GM12878 (cell line): Measurements from ENCODE around the gene CPSF3. TPM values are rescaled to one million over a fixed set of nuclear protein-coding genes. Genes with fewer than 3 reads are reported as not detected.

ENCODE experiments used
- ATAC-seq: fragments of 200-7000 bp; cut with Tn5 transposase; 3 replicates; pipeline ENCODE4 v1.9.1; 2020; ENCODE audit warnings: mild to moderate bottlenecking, moderate library complexity
- BruUV-seq: library from RNA; stranded (reverse); fragments of 400-500 nt; replicated peaks from 2 replicates; lab custom pipeline; 2021; lab: Mats Ljungman, UMichigan
- CTCF ChIA-PET: fragments of 300-600 bp; sonication (Branson Sonifier 250); formaldehyde crosslinking; extraction: SDS; loops from one replicate; lab custom pipeline; 2021; ENCODE audit warnings: inconsistent platforms; lab: Yijun Ruan, JAX
- POLR2A ChIA-PET: fragments of 350-600 bp; formaldehyde crosslinking; extraction: SDS; loops from one replicate; lab custom pipeline; 2021; ENCODE audit warnings: inconsistent platforms; lab: Charles Lee
- RAD21 ChIA-PET: fragments of 300-600 bp; sonication (Branson Sonifier 250); formaldehyde crosslinking; loops from one replicate; lab custom pipeline; 2023; ENCODE audit warnings: antibody characterized with exemption; ENCODE audit not compliant: unreplicated experiment; lab: Charles Lee
- SMC1A ChIA-PET: fragments of 300-600 bp; sonication (Branson Sonifier 250); formaldehyde crosslinking; loops from one replicate; lab custom pipeline; 2023; ENCODE audit not compliant: unreplicated experiment, uncharacterized antibody; lab: Charles Lee
- DNase-seq: peaks from one replicate; pipeline ENCODE4 v3.0.0-alpha.2; 2011; ENCODE audit warnings: low read depth, low spot score
- FAIRE-seq: peaks from 3 replicates; lab custom pipeline; 2011; peaks lifted over from hg19 to GRCh38; lab: Jason Lieb, UNC
- H2AFZ ChIP-seq: 2 replicates; pipeline ENCODE4 v1.6.0; 2011; ENCODE audit warnings: low read depth, low read length, control low read depth; ENCODE audit not compliant: control insufficient read depth
- H3K27ac ChIP-seq: 2 replicates; pipeline ENCODE4 v1.5.1; 2011; ENCODE audit warnings: control low read depth; ENCODE audit not compliant: control insufficient read depth, insufficient read depth
- H3K27me3 ChIP-seq, 2 experiments: replicated peaks in 1 of 2; 2 replicates each; pipeline versions ENCODE4 v1.6.0 to v1.6.1; 2011; ENCODE audit warnings: low read length in 1 of 2; ENCODE audit not compliant: control insufficient read depth in 2 of 2, insufficient read depth in 2 of 2
- H3K36me3 ChIP-seq, 2 experiments: 2 replicates each; pipeline ENCODE4 v1.5.1; 2011; ENCODE audit warnings: low read length in 1 of 2; ENCODE audit not compliant: control insufficient read depth in 2 of 2, insufficient read depth in 2 of 2
- H3K4me1 ChIP-seq: 2 replicates; pipeline ENCODE4 v1.6.1; 2011; ENCODE audit warnings: mild to moderate bottlenecking, low read length, moderate library complexity, mixed read lengths; ENCODE audit not compliant: control insufficient read depth, insufficient read depth
- H3K4me2 ChIP-seq: 2 replicates; pipeline ENCODE4 v1.6.0; 2011; ENCODE audit warnings: control low read depth; ENCODE audit not compliant: control insufficient read depth, insufficient read depth
- H3K4me3 ChIP-seq: fragments of 200-600 bp; sonication (generic); 2 replicates; pipeline ENCODE4 v1.5.1; 2016
- H3K79me2 ChIP-seq: 2 replicates; pipeline ENCODE4 v1.6.0; 2011; ENCODE audit warnings: low read length; ENCODE audit not compliant: control insufficient read depth, insufficient read depth
- H3K9ac ChIP-seq: 2 replicates; pipeline ENCODE4 v1.8.0; 2011; ENCODE audit warnings: low read length, control low read depth, mixed read lengths; ENCODE audit not compliant: control insufficient read depth, insufficient read depth
- H3K9me3 ChIP-seq: replicated peaks from 3 replicates; pipeline ENCODE4 v1.5.1; 2011; ENCODE audit warnings: mild to moderate bottlenecking, low read length; ENCODE audit not compliant: control insufficient read depth, insufficient read depth
- H4K20me1 ChIP-seq: 2 replicates; pipeline ENCODE4 v1.6.0; 2011; ENCODE audit not compliant: control insufficient read depth, insufficient read depth
- EED ChIP-seq: sonication (generic); IDR thresholded peaks from 2 replicates; pipeline ENCODE4 v1.6.1; 2016; ENCODE audit warnings: antibody characterized with exemption, low read depth
- KLF5 ChIP-seq: fragments of 450-650 bp; IDR thresholded peaks from 2 replicates; pipeline ENCODE4 v1.6.1; 2014; ENCODE audit warnings: mild to moderate bottlenecking; ENCODE audit not compliant: partially characterized antibody
- PAX5 ChIP-seq: IDR thresholded peaks from 2 replicates; pipeline ENCODE4 v1.6.1; 2011; ENCODE audit warnings: low read depth, low read length, borderline replicate concordance
- TAF1 ChIP-seq: IDR thresholded peaks from 2 replicates; pipeline ENCODE4 v1.6.1; 2011; ENCODE audit warnings: mild to moderate bottlenecking, low read depth, low read length, borderline replicate concordance
- YY1 ChIP-seq: IDR thresholded peaks from 2 replicates; pipeline ENCODE4 v1.6.1; 2011; ENCODE audit warnings: low read depth, mild to moderate bottlenecking, low read length
- ZNF274 ChIP-seq: IDR thresholded peaks from one replicate; pipeline ENCODE4 v1.8.0; 2011; ENCODE audit not compliant: insufficient read length, insufficient read depth
- WGBS: methylation state at CpG from one replicate; pipeline ENCODE4 v1.1.6; 2016; ENCODE audit warnings: low lambda C conversion rate; ENCODE audit not compliant: insufficient replicate concordance, insufficient coverage; ENCODE audit errors: missing lambda C conversion rate; 5-methylcytosine and 5-hydroxymethylcytosine counted together
- in situ Hi-C: fragments of 300-500 bp; cut with MboI; formaldehyde crosslinking; loops from 9 replicates; pipeline ENCODE4 v1.14.3; 2018; ENCODE audit warnings: mixed read lengths
- intact Hi-C: fragments of 100-400 bp; cut with micrococcal nuclease; formaldehyde crosslinking; loops from one replicate; pipeline ENCODE4 v1.14.2; 2022; ENCODE audit not compliant: unreplicated experiment
- polyA plus RNA-seq, 11 experiments: library from polyadenylated mRNA; depleted of rRNA in 4 of 11; unstranded in 6 of 11; stranded (reverse) in 5 of 11; fragments of >200 nt; fragmentation: Nextera tagmentation in 4 of 11; fragmentation: Illumina TruSeq in 1 of 11; extraction: Ambion mirVana in 4 of 11; extraction: Trizol in 1 of 11; gene quantifications; 1 replicate in 1 of 11; 2 replicates in 10 of 11; pipeline versions ENCODE4 v1.2.1 to v1.2.3, GENCODE V29; 2011 to 2016; ENCODE audit warnings: inconsistent platforms in 2 of 11, missing spikeins in 2 of 11, low read depth in 1 of 11
- total RNA-seq, 4 experiments: library from RNA; depleted of rRNA in 3 of 4; stranded (reverse); fragments of >200 nt in 3 of 4; fragmentation: Illumina TruSeq in 1 of 4; extraction: Trizol in 1 of 4; gene quantifications; 2 replicates each; pipeline versions ENCODE4 v1.2.1 to v1.2.3, GENCODE V29; 2013 to 2021
- TF ChIP-seq, protein P1 (sequence below): fragments of 450-650 bp; IDR thresholded peaks from 2 replicates; pipeline ENCODE4 v1.6.1; 2016; ENCODE audit warnings: mild to moderate bottlenecking
- TF ChIP-seq, protein P2 (sequence below): fragments of 450-650 bp; formaldehyde crosslinking; IDR thresholded peaks from 2 replicates; pipeline ENCODE4 v1.4.0; 2022; ENCODE audit warnings: mild to moderate bottlenecking, moderate library complexity

The CPSF3 gene
- total and polyA plus RNA-seq, 10 of the 15 experiments (the other 5 are each of a cell fraction or from before 2014, with no cell fraction given): 34.5 to 108 (median 76.1) TPM

DNA sequence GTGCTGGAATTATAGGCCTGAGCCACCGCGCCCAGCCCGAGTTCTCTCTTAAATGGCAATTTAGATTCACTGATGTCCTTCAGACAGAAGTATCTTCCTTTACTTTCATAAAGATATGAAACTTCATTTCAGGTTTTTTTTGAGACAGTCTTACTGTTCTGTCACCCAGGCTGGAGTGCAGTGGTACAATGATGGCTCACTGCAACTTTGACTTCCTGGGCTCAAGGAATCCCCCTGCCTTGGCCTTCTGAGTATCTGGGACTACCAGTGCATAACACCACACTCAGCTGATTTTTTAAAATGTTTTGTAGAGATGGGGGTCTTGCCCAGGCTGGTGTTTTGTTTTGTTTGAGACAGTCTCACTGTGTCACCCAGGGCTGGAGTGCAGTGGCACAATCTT lies 13.3 kb upstream of the CPSF3 start:
- Histone ChIP-seq H3K4me2 (no peak overlapping the region), H3K36me3 (peaks cover 5 to 19% of the 10 kb centered on the region in 2 experiments), H3K9me3 (no peaks in the 10 kb centered on the region), H3K4me3 (no peak overlapping the region), H3K27ac (no peak overlapping the region), H3K4me1 (no peaks in the 10 kb centered on the region), H3K9ac (no peak overlapping the region), H4K20me1 (no peaks in the 10 kb centered on the region), H3K27me3 (no peaks in the 10 kb centered on the region), H2AFZ (no peak overlapping the region), H3K79me2 (no peaks in the 10 kb centered on the region)
- ChIA-PET CTCF (no interaction called here), SMC1A (no interaction called here), RAD21 (no interaction called here), POLR2A (no interaction called here)
- BruUV-seq: no TSS peak
- in situ Hi-C loops: no loop called here
- DNase-seq (no peak), FAIRE-seq (no peak), ATAC-seq (no peak)
- 83% methylated on average over 3 of the region's 3 CpGs for WGBS
- intact Hi-C loops: no loop called here
- TF ChIP-seq YY1 (no peak), KLF5 (no peak), TAF1 (no peak), EED (no peak), ZNF274 (no peak), PAX5 (no peak)
- TF ChIP-seq, protein P1, sequence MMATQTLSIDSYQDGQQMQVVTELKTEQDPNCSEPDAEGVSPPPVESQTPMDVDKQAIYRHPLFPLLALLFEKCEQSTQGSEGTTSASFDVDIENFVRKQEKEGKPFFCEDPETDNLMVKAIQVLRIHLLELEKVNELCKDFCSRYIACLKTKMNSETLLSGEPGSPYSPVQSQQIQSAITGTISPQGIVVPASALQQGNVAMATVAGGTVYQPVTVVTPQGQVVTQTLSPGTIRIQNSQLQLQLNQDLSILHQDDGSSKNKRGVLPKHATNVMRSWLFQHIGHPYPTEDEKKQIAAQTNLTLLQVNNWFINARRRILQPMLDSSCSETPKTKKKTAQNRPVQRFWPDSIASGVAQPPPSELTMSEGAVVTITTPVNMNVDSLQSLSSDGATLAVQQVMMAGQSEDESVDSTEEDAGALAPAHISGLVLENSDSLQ: no peak
- TF ChIP-seq, protein P2, sequence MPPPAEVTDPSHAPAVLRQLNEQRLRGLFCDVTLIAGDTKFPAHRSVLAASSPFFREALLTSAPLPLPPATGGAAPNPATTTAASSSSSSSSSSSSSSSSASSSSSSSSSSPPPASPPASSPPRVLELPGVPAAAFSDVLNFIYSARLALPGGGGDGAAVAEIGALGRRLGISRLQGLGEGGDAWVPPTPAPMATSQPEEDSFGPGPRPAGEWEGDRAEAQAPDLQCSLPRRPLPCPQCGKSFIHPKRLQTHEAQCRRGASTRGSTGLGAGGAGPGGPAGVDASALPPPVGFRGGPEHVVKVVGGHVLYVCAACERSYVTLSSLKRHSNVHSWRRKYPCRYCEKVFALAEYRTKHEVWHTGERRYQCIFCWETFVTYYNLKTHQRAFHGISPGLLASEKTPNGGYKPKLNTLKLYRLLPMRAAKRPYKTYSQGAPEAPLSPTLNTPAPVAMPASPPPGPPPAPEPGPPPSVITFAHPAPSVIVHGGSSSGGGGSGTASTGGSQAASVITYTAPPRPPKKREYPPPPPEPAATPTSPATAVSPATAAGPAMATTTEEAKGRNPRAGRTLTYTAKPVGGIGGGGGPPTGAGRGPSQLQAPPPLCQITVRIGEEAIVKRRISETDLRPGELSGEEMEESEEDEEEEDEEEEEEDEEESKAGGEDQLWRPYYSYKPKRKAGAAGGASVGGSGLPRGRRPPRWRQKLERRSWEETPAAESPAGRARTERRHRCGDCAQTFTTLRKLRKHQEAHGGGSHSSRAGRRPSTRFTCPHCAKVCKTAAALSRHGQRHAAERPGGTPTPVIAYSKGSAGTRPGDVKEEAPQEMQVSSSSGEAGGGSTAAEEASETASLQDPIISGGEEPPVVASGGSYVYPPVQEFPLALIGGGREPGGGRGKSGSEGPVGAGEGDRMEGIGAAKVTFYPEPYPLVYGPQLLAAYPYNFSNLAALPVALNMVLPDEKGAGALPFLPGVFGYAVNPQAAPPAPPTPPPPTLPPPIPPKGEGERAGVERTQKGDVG (CRISPR knock-in tag): no peak
